Heart left ventricle (tissue), 13 donors: ENCODE results near the gene MAN1C1.

Source experiments
- CTCF ChIP-seq, 12 donors: fragments of 200-600 bp; sonication (generic) in 4 of 12; IDR thresholded peaks; one replicate each; pipeline versions ENCODE4 v1.5.0 to v1.8.0; 2018 to 2022; ENCODE audit warnings: antibody characterized with exemption in 12 of 12, mild to moderate bottlenecking in 5 of 12
- POLR2A ChIP-seq, 2 donors: fragments of 450-650 bp; IDR thresholded peaks; one replicate each; pipeline ENCODE4 v1.6.1; 2017; ENCODE audit warnings: antibody characterized with exemption in 2 of 2, mild to moderate bottlenecking in 2 of 2, moderate library complexity in 2 of 2
- donor health status: ischemic (EF 13 %, LVEDD 7.1; RV severe dilation, severe dysfunction).
- donor health status: DM: no; HTN: yes; CAD: no.
- donor health status: DM: no; HTN: no; CAD: no.
- donor health status: ischemic (EF 25% LVEDD 6.9; RV normal size, moderate dysfunction).
- donor health status: ischemic (EF 25% LVEDD 5.7; RV mildly dilated, moderate dysfunction).
- donor health status: ischemic (EF 35%, LVEDD 5.7; RV mildly dilated, moderate dysfunction).
- donor health status: nonischemic (EF 11% LVEDD 7.7; RV severe dilation, severe dysfunction).
- donor health status: DM: yes; HTN: yes; CAD: no.
- donor health status: PGD.
- donor health status: ischemic (EF 29% LVEDD 5.4; RV normal size, mild dysfunction).
- donor health status: nonischemic (EF 23%, LVEDD 6.1; RV moderate dilation, normal function).

GRCh38 chr1:25728301-25728935, 111.8 kb downstream of the MAN1C1 start:
- TF ChIP-seq CTCF (IDR thresholded peaks at IDR 0.05): no peak
- no peak for TF ChIP-seq POLR2A (IDR thresholded peaks at IDR 0.05)
